HG03175 (cell line): Measurements from ENCODE around the gene TWSG1.
"Not testable (repeated sequence)": the region's sequence is repeated elsewhere in the genome, so short reads cannot be mapped to it uniquely, and the experiment has no call there.

ENCODE experiments used
- ATAC-seq: cut with Tn5 transposase; IDR thresholded peaks from one replicate; pipeline ENCODE4 v1.9.1; 2021; ENCODE audit warnings: mild to moderate bottlenecking, moderate library complexity; ENCODE audit not compliant: unreplicated experiment

Gene TWSG1

DNA sequence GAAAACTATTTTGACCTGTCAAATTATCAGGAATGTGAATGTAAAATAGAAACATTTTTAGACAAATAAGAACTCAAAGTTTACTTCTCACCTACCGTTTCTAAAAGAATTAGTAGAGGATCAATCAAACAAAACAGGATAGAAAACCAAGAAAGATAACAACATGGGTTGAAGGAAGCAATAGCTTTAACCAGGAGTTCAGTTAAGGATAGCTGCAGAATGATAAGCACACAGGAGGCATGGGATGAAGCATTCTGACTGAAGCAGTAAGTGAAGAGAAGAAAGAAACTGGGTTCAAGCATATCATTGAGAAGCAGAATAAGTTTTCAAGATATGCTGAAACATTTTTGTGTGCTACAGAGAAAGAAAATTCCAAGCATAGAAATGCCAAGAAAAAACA, 52.3 kb downstream of the TWSG1 start:
- ATAC-seq, result no peak

DNA sequence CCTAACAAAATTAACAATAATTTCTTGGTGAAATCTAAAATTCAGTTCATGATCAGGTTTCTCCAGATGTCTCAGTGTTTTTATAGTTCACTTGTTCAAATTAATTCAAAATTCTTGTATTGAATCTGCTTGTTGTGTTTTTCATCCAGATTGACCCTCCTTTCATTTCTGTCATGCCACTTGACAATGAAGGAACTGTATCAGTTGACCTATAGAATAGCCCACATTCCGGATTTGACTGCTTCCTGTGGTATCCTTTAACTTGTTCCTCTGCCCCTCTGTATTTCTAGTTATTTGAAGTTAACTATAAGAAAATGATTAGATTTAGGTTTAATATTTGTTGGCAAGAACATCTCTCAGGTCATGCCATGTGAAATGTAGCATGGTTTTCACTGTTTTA, 53.3 kb downstream of the TWSG1 start:
- no peak for ATAC-seq

DNA sequence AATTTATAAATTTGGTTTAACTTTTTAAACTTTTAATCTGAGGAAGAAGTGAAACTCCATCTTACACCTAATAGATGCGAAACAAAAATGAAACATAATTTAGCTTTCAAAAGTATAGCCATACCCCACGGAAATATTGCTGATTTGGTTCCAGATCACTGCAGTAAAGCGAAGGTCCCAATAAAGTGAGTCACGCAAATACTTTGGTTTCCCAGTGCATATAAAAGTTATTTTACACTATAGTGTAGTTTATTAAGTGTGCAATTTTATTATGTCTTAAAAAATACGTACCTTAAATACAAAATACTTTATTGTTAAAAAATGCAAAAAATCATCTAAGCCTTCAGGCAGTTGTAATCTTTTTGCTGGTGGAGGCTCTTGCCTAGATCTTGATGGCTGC, 55.1 kb downstream of the TWSG1 start:
- ATAC-seq, result no peak

DNA sequence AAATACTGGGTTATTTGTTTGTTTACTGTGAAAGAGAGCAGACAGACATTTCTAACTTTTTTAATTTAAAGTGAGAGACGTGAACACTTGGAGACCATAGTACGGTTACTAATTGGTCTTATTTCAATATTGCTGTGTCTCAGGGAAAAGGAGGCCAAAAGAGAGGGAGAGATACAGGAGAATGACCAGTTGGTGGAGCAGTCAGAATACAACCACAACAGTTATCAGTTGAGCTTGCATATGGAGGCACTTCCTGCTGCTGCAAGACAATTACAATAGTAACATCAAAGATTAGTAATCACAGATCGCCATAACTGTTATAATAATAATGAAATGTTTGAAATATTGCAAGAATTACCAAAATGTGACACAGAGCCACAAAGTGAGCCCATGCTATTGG, 58.2 kb downstream of the TWSG1 start:
- no peak for ATAC-seq

DNA sequence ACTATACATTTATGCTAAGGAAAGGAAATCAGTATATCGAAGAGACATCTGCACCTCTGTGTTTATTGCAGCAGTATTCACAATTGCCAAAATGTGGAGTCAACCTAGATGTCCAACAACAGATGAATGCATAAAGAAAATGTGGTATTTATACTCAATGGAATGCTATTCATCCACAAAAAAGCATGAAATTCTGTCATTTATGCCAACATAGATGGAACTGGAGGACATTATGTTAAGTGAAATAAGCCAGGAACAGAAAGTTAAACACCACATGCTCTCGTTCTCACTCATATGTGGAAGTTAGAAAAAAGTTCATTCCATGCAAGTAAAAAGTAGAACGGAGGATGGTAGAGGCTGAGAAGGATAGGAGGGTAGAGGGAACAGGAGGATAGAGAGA, 59.5 kb downstream of the TWSG1 start:
- no peak for ATAC-seq

DNA sequence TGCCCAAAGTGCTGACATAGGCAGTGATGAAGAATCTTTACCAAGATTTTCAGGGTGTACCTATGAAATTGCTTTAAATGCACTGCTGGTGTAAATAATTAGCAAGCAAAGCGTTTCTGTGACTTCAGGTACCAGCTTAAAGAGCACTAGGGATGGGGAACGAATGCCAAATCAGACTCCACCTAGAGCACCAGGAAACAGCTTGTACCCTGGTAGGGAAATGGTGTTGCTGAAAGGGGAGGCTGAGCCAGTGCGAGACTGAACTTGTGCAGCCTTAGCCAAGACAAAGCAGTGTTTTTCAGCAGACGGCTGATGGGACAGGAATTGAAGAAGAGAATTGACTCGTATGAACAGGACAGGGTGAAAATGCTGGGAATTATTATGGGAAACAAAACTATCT, 65.6 kb downstream of the TWSG1 start:
- ATAC-seq, result no peak

DNA sequence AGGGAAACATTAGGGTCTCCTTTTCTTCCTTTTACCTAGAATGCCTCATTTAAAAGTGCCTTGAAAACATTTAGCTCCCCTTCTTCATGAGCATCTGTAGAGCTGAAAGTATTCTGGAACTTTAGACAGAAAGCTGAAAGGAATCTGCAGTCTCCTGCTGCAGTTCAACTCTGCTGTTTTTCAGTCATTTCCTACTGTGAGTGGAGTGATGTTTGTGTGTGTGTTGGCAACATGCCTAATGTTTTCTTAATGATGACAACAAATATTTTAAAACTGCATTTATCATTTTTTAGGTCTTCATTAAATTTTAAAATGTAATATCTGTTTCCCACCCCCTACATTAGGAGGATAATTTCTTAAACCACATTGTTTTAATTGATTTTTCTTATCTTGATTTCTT, 66.6 kb downstream of the TWSG1 start:
- no peak for ATAC-seq

DNA sequence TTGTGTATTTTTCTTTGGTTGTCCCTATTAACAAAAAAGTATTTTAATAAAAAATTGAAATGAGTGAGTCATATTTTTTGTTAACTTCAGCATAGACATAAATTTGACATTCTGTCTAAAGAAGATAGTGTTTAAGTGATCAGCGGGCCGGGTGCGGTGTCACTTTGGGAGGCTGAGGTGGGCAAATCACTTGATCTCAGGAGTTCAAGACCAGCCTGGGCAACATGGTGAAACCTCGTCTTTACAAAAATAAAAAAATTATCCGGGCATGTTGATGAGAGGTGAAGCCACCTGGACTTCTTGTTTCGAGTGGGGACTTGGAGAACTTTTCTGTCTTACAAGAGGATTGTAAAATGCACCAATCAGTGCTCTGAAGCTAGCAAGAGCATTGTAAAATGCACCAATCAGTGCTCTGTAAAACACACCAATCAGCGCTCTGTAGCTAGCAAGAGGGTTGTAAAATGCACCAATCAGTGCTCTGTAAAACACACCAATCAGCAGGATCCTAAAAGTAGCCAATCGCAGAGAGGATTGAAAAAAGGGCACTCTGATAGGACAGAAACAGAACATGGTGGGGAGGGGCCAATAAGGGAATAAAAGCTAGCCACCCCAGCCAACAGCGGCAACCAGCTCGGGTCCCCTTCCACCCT, 67.9 kb downstream of the TWSG1 start:
- ATAC-seq, result not testable (repeated sequence)

DNA sequence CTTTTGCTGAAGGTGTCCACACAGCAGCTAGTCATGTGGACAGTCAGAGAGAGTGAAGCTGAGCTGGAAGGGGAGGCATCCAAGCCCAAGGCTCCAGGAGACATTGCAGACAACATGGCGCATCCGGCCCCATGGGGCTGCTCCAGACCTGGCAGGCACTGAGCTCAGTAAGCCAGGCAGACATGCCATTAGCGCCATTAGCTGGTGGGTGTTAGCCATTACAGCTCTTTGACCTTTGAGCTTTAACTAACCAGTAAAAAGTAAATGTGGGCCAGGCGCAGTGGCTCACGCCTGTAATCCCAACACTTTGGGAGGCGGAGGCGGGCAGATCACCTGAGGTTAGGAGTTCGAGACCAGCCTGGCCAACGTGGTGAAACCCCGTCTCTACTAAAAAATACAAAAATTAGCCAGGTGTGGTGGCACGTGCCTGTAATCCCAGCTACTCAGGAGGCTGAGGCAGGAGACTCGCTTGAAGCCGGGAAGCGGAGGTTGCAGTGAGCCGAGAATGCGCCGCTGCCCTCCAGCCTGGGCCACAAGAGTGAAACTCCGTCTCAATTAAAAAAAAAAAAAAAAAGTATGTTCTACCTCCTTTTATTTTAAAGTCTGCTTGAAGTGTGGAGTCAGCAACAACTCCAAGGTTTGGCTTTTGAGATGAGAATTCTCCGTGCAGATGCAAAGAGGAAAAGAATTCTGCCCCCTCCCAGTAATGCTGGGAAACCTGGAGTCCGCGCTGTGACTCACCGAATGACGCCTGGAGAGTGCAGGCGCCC, 69.4 kb downstream of the TWSG1 start:
- ATAC-seq, result no peak

DNA sequence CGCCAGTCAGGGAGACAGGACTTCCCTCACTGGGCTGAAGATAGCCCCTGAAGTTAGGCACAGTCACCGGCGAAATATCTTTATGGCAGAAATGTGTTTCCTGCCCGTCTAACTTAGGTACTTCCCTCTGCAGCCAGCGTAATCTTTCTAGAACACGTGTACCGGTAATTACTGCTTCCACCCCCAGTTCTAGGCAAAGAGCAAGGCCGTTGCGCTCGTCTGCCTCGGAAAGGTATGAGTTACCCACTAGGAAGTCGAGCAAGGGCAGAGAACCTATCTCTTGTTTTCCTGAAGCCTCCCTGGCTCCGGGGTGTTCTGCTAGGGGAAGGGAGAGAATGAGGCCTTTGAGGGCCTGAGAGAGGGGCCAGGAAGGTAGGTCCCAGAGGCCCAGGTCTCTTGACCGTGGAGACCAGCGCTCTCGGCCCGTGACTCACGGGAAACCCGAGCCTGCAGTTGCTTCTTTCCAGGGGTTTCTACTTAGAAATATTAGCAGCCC, 70.0 kb downstream of the TWSG1 start:
- no peak for ATAC-seq

DNA sequence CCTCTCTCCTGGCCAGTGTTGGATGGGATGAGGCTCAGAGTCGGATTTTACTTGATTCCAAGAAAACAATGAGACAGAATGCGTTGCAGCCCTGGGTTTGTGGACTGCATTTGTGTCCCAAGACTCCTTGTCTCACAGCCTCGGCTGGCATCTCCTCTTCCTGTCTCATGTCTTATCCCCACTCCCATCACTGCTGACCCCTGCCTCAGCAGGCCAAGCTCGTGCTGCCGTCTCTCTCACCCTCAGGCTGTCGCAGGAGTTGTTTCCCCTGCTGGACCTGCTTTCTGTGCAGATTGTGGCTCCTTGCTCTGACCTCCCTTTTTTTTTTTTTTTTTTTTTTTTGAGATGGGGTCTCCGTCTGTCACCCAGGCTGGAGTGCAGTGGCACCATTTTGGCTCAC, 70.6 kb downstream of the TWSG1 start:
- ATAC-seq, result no peak

DNA sequence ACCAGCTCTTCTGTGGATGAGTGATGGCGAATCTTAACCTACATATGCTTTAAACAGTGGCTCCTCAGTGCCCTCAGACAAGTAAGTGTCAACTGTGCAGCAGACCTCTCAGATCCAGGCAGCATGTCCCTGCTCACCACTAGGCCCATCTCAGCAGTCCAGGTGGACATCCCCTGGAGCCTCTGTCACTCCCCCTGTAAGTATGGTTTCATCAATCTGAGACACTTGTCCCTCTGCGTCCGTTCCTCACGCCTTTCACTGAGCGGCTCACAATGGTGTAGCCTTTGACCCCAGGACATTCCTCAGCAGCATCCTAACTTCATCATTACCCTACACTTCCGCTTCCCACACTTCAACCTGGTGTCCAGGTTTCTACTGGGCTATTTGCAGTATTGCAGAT, 71.4 kb downstream of the TWSG1 start:
- ATAC-seq, result no peak

DNA sequence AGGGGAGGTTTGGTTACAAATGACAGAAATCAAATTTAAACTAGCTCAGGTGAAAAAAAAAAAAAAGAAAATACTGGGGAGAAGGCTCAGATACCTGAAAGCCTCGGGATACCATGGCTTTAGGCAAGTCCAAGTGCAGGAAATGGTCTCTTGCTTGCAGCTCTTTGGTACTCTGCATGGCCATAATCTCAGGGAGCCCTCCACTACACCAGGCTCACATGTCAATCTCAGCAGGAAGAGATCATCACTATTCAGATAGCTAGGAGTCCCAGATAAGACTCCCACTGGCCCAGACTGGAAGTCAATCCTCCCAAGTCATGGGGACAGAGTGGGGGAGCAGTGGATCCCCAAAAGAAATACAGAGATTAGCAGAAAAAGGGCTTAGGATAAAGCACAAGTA, 75.9 kb downstream of the TWSG1 start:
- no peak for ATAC-seq

DNA sequence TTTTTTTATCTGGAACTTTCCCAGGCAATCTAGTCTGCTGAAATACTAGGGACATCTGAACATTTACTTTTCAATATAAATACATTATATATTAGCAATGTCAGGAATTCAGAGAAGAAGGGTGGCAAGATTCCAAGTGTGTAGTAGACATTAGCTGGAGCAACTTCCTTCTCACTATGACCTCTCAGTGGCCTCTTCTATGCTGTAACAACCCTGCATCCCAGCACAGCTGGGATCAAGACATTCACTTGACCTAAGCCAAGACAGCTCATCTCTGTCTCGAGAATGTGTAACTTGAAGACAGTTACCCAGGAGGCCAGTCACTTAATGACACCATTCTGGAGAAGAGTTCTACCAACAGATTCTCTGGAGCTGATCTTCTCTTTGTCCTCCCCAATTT, 79.0 kb downstream of the TWSG1 start:
- ATAC-seq, result no peak

DNA sequence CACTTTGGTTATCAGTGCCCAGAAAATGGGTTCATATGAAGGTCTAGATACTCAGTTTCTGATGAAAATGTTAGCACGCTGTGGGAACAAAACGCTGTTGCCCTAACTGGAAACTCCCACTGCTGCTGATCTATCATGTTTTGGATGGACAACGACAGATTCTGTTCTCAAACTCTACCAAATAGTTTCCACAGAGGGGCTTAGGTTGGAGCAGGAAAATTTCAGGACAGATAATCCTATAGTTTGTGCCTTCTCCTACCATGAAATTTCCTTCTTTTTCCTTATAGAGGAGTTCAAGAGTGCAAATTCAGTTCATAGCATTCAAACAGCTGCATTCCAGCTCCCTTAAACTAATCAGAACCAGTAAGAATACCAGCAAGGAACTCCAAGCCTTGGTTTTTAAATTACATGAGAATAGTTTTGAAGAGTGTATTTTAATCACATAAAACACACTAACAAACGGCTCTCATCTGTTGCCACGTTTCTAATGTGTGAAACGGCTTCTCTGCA, 82.0 kb downstream of the TWSG1 start:
- no peak for ATAC-seq

DNA sequence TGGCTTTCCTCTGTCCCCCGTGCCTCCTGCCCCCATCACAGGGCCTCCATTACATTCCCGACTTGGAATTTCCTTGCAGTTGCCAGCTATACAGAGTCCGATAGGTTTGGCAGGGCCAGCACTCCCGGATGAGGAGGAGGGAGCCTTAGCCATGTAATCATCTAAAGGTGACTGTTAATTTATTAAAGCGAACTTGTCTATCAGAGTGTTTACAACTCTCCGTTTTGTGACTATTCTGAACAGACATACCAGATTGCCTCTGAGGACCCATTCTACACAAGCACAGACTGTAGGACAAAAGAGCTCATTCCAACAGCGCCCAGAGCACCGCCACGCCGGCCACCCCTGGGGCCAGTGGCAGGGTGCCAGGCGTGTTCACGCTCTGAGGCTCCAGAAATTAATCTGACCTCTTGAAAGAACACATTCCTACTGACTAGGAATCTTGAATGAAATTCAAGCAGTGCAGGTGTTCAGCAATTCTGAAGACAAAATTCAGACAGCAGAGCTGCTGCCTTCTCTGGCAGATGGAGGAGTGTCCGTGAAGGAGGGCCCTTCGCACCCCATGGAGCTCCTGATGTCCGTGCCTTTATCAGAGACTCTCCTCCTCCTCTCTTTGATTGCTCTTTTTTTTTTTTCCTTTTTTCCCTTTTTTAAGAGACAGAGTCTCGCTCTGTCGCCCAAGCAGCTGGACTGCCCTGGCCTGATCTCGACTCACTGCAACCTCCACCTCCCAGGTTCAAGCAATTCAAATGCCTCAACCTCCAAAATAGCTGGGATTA, 82.7 kb downstream of the TWSG1 start:
- ATAC-seq, result no peak

DNA sequence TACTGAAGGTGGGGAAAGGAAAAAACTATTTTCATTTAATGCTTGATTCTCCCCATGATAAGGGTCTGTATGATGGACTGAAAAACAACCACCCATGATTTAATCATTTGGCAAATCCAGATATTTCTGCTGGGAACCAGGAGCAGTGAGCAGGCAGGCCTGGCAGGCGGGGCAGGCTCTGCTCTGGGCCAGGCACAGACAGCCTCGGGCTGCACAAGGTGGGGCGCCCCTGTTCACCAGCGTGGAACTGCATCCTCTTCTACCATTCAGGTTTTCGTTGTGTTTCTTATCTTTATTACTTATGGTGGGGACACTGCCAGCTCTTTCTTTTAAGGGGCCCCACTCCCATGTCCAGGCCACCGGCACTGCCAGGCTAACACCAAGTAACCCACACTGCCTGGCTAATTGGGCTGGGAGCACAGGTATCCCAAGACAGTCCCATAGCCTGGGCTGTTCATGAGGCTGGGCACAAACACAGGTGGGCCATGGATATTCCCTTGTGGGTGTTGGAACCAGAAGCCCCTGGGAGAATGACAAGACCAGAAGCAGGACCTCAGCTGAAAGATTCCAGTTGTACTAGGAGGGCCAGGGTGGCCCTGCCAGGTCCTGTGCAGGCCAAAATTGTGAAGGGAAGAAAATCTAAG, 83.6 kb downstream of the TWSG1 start:
- ATAC-seq, result no peak

DNA sequence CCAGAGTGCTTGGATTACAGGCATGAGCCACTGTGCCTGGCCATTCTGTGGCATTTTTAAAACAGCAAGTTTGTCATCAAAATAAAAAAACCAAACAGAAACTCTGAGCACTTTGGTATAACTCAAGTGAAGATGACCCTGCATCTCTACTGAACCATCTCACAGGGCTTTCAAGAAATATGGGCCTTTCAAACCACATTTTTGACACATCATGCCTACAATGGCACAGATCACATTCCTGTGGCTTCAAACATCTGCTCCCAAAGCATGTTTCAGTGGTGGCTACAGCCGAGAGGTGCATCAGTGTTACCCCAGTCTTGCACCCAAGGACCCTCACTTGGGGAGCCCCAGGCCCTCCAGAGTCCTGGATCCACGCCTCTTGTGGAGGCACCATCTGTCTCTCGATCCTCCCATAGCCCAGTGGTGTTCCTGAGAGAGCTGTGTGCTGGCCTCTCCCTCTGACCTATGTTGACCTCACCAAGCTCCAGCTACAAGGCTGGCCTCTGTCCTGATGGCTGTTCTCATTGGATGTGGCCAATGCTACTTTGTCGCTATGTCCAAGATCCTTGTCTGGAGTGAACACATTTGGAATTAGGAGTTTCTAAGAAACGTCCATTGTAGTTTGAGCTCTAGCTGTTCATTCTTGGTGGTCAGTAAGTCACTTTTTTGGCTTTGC, 85.5 kb downstream of the TWSG1 start:
- no peak for ATAC-seq

DNA sequence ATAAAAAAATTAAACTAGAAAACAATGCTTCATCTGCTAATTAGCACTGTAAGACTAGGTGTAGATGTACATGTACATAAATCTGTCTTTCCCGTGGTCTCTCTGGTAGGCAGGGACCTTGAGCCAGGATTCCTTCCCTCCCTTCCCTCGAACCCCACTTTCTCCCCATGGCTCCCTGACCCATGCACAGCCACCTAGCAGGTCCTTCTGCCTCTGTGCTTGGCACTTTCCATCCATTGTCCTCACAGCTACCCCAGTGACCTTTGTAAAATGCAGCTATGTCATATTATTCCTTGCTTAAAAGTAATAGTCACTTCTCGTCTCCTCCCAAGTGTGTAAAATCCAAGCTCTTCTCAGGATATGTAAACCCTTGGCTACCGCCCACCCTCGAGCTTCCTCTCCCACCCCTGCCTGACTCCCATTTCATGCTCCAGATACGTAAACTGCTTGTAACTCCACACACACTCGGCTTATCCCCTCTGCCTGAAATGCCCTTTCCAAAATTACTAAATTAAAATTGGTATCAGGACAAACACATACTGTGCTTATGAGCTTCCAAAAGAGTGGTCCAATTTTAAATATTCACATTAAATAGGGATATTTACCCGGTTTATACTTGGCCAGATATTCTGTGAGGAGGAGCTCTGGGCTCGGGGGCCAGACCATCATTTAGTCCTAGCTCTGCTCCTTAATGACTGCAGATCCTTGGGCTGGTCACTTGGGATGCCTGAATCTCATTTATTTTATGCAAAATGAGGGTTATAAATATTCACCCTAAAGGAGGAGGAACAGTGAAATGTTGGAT, 86.7 kb downstream of the TWSG1 start:
- ATAC-seq, result no peak

DNA sequence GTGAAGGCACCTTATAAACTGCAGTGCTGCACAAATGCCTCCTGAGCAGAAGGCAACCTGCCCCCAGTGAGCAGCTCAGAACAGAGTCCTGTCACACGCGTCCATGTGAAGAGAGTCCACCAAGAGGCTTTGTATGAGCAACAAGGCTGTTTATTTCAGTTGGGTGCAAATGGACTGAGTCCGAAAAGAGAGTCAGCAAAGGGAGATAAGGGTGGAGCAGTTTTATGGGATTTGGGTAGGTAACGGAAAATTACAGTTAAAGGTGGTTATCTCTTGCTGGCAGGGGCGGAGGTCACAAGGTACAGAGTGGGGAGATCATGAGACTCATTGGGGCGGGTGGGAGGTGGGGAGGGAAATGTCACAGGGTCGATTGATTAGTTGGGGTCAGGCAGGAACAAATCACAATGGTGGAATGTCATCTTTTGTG, 87.3 kb downstream of the TWSG1 start:
- no peak for ATAC-seq
